PC-3 (cell line): ENCODE results near the gene DIAPH2.

ENCODE experiments used
- CTCF ChIP-seq: fragments of 300-600 bp; sonication (generic); conservative IDR thresholded peaks from 2 replicates; pipeline ENCODE4 v1.5.1; 2017; ENCODE audit warnings: antibody characterized with exemption, low read depth, mild to moderate bottlenecking, low read length
- EZH2 ChIP-seq: fragments of 300-600 bp; sonication (generic); IDR thresholded peaks from one replicate; pipeline ENCODE4 v1.6.1; 2017; ENCODE audit warnings: antibody characterized with exemption, mild to moderate bottlenecking, low read length; ENCODE audit not compliant: unreplicated experiment

GRCh38 chrX:97027384-97027922 is 342.8 kb downstream of the DIAPH2 start:
- TF ChIP-seq CTCF (no peak), EZH2 (no peak)
